Dermis blood vessel endothelial cell (primary cell): ENCODE data around the gene BUB1B. TPM values are rescaled to one million over a fixed set of nuclear protein-coding genes. Genes with fewer than 3 reads are reported as not detected.
"Not testable (repeated sequence)": the region's sequence is repeated elsewhere in the genome, so short reads cannot be mapped to it uniquely, and the experiment has no call there.

Source experiments
- DNase-seq: peaks from one replicate; pipeline ENCODE4 v3.0.0; 2010
- total RNA-seq: library from RNA; depleted of rRNA; stranded (reverse); fragments of >200 nt; gene quantifications from 2 replicates; pipeline ENCODE4 v1.2.3, GENCODE V29; 2014

The BUB1B gene
- total RNA-seq, 1 donor from 2014 or later: 12.8 TPM

DNA sequence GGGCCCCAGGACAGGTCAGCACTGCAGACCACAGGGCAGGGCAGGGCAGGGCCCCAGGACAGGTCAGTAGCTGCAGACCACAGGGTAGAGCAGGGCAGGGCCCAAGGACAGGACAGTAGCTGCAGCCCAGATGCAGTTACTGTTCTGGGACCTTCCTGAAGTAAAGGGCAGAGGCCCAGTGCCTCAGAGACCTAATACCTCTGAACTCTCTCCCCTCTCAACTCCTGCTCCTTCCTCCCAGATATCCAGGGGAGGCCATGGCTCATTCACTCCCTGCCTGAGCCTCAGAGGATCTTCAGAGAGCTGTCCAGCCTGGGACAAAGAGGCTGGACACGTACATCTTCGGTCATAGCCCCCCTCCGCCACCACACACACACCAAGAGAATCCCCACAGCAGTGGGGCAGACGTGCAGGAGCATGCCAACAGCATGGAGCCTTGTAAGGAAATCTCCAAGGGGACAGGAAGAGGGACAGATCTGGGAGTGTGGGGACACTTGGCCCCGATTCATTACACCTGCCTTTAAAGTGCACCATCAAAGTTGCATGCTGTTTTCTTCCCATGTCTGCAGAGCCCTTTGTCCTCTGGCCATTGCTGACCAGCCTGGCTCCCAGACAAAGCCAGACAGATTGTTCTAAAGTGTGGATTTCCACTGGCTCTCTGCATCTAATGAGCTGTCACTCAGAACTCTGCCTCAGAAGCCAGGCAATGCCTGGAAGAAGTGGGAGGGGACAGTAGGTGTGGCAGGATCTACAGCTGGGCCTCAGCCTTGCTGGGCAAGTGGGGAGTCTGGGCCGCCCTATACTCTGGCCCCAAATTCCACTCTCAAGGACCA lies 24.2 kb upstream of the BUB1B start:
- DNase-seq: no peak

DNA sequence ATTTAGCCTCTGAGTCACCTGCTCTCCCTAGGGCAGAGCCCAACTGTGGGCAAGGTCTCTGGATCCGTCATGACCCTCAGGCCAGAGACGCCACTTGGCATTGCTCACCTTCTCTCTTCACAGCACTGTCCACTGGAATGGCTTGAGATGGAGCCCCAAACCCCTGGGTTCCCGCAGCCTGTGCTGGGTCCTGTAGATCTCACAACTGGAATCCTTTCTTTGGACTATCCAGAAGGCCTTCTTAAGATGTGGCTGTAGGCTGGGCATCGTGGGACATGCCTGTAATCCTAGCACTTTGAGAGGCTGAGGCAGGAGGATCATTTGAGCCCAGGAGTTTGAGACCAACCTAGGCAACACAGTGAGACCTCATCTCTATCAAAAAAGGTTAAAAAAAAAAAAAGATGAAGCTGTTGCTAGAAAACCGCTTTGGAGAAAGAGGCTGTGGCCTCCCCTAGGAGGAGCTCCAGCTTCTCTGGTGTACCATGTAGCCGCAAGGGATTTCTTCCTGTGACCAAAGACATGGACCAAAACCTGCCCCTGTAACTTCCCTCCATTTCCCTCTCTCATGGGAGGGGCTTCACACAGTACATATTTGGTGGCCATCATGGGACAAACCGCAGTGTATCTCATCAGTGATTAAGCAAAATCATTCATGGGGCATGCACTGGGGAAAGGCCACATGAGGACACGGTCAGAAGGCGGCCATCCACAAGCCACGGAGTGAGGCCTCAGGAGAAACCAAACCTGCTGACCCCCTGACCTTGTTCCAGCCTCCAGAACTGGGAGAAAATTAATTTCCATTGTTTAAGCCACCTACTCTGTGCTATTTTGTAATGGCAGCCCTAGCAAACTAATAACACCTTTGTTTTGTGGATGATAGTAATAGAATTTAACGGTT lies 23.3 kb upstream of the BUB1B start:
- DNase-seq: no peak

DNA sequence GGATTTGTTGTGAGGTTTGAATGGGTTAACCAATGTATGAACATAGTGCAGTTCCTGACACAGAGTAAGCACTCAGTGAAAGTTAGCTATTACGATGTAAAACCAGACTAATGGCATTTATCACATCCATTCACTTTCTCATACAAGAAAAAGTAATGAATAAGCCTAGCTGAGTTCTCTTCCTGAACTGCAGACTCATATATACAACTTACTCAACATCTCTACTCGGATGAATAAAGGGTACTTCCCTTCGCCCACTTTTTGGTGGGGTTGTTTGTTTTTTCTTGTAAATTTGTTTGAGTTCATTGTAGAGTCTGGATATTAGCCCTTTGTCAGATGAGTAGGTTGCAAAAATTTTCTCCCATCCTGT lies 22.7 kb upstream of the BUB1B start:
- not testable (repeated sequence) for DNase-seq

DNA sequence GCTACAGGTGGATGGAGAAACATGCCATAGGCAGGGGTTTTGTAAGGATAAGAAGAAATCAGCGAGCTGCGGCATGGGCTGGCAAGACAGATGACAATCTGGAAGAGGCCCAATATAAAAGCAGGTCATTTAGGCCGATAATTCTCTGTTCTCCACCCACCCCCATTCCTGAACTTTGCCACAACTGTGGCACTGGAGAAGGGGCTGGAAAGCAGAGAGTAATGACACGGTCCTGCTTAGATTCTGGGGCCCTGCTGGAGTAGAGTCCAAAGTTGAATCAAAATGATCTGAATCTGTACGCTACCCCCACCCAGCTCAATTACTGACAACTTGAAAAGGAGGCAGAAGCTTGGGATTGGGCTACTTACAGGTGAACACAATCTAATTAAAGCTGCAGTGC lies 18.4 kb upstream of the BUB1B start:
- DNase-seq: no peak

DNA sequence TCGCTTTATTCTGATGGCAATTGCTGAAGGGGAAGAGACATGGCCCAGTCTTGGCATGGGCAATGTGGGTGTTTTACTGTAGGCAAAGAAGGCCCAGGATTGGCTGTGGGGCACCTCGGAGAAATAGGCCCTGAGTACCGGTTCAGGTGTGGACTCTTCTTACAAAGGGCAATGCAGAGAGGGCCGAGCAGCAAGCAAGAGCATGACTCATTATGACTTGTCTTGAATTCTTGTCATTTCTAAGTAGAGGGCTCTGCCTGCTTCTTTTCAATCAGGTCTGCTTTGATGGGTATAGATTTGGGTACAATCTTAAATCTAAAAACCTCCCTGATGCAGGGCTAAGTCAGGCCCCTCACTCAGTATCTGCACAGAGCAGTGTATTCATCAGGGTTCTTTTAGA lies 14.8 kb upstream of the BUB1B start:
- no peak for DNase-seq

DNA sequence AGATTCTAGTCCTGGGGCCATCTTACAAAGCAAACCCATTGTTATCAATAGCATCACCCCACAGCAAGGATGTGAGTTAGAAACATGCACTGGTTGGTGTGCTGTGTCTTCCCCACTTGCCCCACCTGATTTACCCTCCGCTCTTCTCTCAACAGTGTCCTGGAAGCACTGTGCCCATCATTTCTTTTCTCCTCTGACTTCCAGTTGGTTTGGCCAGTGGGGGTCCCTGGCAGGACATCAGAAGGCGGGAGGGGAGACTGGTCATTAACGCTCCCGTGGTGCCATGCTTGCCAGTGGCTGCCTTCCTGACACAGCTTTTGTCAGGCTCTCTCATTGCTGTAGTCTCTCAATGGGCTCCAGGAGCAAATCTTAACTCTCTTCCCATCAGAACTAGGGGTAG lies 11.5 kb upstream of the BUB1B start:
- DNase-seq: no peak

DNA sequence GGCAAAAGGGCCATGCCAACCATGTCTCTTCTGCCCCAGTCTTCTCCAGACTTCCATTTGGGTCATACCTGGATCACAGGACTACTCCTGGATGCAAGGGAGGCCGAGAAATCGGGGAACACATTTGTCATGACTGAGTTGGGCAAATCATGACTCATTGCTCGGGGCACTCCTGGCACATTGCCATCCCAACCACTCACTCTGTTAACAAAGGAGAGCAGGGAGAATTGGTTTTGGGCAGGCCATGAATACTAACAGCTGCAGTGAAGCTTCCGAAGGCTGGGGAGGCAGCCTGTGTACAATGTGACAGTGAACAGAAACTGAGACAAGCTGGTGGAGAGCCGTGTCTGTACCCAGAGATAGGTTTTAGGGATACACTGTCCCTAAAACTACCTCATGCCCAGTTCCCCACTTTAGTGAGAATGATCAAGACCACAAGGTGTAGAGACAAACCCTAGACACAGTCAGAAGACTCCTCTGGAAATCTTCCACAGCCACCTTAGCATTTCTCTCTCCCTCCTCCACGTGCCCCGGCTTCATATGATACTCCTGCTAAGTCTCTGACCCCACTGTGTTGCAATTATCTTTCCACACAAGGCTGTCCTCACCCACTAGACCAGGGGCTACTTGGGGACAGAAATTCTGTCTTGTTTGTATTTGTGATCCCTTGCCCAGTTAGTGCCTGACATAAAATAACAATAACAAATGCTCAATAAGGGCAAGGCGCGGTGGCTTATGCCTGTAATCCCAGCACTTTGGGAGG lies 10.5 kb upstream of the BUB1B start:
- peak; percentile 76 for DNase-seq

DNA sequence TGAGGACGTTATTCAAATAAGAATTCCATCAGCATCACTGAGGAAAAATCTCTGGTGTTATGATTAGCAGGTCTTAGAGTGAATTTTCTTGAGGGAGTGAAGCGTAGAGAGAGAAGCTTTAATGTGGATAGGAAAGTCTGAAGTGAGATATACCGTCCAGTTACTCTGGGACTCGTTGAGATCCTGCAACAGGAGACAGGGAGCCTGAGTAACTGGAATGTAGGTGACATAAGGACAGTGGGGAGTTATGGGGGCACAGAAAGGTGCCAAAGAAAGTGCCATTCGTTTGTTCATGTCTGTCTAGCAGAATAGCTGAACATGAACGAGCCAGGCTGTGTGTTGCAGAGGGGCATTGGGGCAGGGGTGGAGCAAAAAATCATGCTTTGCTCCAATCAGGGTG lies 9.4 kb upstream of the BUB1B start:
- no peak for DNase-seq

DNA sequence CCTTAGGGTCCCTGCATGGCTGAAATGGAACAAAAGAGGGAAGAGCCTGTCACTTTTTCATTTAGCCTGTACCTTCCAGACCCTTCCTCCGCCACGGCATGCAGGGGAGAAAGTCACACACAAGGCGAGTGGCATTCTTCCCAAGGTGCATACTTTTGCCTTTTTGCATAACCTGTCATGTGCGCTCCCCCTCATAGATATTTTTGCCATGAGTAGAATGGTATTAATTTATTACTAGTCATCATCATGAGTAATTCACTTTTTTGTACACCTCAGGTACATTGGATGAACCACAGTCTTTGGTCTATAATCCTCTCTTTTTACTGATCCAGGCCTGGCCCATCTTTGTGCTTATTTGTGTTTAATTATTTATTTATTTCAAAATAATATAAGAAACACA lies 8.9 kb upstream of the BUB1B start:
- no peak for DNase-seq

DNA sequence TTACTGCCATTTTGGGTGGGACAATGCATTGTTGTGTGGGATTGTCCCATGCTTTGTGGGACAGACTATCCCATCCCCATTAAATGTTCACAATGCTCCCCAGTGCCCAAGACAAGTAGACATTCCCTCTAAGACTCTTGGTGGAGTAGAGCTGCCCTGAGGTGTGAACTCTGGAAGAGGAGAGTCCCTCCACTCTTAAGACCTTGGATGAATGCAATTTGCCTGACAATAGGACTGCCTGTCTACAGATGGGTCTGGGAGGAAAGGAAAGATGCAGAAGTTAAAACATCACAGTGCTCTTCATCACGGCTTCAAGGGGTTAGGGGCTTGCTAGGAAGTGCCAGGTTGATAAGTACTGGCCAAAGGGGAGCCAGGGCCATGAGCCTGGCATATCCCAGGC lies 6.0 kb upstream of the BUB1B start:
- not testable (repeated sequence) for DNase-seq

DNA sequence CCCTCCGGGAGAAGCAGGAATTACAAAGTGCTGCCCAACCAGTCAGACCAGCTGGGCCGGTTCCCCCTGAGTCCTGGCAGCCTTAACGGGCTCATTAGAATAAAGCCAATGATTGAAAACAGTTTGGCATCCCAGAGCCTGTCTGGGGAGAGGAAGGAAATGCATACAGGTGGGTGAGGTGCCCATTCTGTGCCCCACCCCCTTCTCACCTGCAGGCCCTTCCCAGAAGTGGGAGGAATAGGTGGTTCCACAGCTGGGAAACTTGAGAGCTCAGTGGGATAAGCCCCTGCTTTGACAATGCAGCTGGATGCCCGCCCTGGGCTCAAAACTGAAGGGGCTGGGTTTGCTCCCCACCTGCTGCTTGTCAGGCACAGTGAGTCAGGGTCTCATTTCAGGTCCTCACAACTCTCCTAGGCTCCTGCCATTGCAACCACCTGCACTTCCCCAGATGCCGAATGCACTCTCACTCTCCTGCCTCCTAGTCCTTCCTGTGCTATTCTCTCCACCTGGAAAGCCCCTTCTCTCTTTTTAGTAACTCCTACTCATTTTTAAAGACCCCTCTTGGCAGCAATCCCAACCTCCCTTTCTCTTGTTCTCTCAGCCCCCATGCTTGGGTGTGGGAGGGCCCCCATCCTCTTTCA lies 5.5 kb upstream of the BUB1B start:
- no peak for DNase-seq

DNA sequence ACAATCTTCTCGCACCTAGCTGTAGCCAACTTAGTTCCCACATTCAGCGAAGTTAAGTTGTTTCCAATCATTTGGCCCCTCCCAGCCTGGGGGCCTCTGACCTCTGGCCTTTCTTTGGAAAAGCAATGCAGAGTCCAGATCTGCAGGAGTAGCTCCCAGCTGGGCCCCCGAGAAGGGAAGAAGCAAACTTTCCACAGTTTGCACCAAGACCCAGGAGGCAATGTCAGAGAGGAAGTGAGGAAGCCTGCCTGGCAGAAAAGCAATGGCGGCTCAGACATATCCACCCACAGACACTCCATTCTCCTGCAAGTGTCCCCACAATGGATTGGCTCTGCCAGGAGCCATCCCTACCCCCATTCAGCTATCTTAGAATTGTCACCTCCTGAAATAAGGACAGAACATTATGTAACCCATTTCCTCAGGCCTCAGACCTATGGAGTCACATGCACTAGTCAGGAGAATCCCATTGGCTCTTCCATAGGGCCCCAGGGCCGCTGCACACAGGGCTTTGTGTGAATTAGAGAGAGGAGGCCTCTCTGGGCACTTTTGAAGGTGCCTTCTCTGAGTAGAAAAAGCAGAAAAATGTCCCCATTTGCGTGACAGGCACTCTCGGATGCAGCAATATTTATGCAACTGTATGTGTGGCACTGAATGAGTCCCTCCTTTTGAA lies 3.0 kb upstream of the BUB1B start:
- DNase-seq: no peak

DNA sequence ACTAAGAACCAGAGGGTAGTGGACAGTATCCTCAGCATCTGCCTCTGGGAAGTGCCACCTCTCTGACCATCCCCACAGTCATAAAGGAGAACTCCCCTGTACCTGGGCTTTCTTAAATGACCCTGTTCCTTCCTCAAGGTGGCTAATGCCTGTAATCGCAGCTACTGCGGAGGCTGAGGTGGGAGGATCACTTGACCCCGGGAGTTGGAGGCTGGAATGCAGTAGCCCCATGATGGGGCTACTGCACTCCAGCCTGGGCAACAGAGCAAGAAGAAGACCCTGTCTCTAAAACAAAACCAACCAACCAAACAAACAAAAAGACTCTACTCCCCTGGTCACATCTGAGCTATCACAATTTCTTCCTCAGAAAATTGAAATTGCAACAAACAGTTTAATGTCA lies 848 bp upstream of the BUB1B start:
- no peak for DNase-seq

DNA sequence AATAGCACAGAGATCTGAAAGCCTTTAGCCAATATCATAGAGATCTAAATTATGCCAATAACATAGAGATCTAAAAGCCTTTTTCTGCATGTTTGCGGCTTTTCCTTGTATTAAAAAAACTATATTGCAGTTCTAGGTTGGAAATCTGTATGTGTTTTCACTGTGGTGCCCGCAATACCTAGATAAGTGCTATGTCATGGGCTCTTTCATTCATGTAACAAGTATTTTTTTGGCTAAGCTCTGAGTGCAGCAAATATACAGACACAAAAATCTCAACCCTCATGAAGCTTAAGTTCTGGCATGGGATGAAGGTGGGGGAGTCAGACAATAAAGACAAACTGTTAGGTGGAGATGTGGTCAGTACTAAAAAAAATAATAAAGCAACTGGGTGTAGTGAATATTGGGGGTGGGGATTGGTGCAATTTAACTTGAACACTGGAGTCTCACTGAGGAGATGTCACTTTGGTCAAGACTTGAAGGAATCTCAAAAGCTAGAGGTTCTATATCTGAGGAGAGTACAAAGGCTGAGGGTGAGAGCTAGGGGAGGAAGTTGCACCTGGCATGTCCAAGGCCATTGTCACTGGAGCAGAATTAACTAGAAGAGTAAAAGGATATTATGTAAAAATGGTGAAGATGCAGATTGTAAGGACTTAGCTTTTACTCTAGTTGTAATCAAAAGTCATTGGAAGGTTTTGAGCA lies 973 bp downstream of the BUB1B start:
- peak; percentile 10 for DNase-seq

DNA sequence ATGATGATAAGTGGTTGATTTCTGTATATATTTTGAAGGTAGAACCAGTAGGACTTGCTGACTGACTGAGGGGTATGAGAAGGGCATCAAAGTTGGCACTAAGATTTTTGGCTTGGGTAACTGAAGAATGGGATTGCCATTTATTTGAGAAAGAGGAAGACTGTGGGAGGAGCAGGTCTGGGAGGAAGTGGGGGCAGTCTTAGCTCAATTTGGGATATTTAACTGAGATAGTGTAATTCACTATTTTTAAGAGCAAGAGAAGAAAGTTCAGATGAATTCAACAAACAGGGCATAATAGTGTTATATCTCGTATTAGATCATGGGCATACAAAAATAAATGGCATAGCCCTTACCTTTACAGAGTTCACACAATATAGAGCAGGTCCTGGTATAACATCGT lies 1.7 kb downstream of the BUB1B start:
- no peak for DNase-seq

DNA sequence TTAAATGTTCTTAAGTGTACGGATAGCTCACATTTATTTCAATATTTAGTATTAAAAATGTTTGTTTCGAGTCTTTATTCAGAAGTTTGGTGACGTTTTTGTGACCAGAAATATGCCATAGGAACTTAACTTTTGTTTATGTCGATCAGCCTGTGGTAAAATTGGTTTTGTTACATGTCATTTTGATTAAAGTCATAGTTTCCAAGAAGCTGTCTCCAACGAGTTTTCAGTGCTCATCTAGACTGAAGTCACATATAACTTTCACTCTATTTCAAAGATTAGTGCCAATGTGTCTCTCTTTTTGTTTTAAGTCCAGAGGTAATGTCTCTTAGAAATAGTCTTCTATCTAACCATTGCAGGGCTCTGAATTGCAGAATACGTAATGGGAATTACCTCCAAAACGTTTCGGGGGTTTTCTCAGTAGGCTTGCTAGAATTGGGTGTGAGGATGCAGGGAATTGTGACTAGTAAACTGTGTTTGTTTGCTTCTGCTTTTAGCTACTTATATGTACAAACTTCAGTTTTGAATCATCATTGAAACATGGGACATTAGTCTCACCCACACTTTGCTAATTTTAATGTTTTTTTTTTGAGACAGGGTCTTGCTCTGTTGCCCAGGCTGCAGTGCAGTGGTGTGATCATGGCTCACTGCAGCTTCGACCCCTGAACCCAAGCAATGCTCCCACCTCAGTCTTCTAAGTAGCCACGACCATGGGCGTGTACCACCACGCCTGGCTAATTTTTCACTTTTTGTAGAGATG lies 3.0 kb downstream of the BUB1B start:
- DNase-seq: no peak

DNA sequence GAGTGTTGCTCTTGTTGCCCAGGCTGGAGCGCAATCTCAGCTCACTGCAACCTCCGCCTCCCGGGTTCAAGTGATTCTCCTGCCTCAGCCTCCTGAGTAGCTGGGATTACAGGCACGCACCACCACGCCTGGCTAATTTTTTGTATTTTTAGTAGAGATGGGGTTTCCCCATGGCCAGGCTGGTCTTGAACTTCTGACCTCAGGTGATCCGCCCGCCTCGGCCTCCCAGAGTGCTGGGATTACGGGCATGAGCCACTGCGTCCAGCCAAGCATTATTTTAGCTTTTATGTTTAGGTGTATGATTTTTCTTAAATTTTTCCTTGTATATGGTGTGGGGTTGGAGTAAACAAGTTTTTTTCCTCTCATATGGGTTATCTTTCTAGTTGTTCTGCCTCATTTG lies 6.5 kb downstream of the BUB1B start:
- DNase-seq: not testable (repeated sequence)

DNA sequence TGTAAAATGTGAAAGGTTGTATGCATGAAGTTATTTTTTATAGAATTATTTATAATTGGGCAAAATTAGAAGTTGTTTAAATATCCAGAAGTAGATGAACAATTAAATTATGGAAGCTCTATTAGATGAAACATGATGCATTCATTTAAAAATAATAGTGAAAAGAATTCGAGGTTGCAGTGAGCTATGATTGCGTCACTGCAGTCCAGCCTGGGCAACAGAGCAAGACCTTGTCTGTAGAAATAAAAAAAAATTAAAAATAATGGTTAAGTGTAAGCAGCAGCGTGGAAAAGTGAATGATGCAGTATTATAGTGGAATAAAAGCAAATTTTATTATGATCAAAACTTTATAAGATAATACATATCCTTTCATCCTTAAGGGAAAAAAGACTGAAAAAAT lies 14.3 kb downstream of the BUB1B start:
- no peak for DNase-seq

DNA sequence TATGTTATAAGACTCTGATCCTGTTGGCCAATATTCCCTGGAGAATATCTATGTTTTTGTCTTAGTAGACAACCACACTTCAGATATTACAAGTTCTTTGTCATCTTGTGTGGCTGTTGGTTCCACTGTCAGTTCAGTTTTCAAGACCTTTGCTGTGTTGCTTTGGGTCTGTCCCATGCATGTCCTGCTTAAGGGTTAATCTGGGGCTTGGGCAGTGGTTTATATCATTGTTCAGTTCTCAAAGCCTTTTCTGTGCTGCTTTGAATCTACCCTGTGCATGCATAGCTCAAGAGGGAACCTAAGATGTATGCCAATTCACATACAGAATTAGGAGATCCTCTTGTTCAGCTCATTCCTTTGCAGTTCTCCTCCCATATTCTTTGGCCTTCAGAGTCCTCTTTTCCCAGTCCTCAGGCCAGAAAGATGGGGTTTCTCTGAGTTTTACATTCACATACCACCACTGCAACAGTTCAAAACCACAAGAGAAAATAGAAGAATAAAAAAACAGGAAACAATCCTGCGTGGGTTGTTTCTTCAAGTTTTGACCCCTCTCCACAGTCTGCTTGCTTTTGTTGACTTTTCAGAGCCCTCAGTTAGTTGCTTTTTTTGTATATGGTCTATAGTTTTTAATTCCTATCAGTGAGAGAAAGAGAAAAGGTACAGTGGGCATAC lies 21.6 kb downstream of the BUB1B start:
- no peak for DNase-seq
